H1 (cell line): Measurements from ENCODE around the gene AMN1. TPM values are rescaled to one million over a fixed set of nuclear protein-coding genes. Genes with fewer than 3 reads are reported as not detected.

Experiments used
- ASH2L ChIP-seq: fragments of 200-600, 300-600 bp; sonication (generic); IDR thresholded peaks from one replicate; pipeline ENCODE4 v1.7.1; 2017; ENCODE audit warnings: low read length
- CREB1 ChIP-seq: IDR thresholded peaks from 2 replicates; pipeline ENCODE4 v1.6.1; 2012; ENCODE audit warnings: inconsistent platforms
- CTCF ChIP-seq, 3 experiments: IDR thresholded peaks; 1 replicate in 2 of 3; 2 replicates in 1 of 3; pipeline versions ENCODE4 v1.5.1 to v1.6.1; 2011; ENCODE audit warnings: low read length in 3 of 3, mild to moderate bottlenecking in 3 of 3, inconsistent platforms in 2 of 3, low read depth in 1 of 3, moderate library complexity in 1 of 3; ENCODE audit not compliant: insufficient read depth in 1 of 3; ENCODE audit errors: control extremely low read depth in 1 of 3
- EP300 ChIP-seq, 2 experiments: IDR thresholded peaks; 1 replicate in 1 of 2; 2 replicates in 1 of 2; pipeline ENCODE4 v1.6.1; 2011 to 2012; ENCODE audit warnings: low read depth in 2 of 2, low read length in 2 of 2, mild to moderate bottlenecking in 2 of 2, borderline replicate concordance in 1 of 2, inconsistent platforms in 1 of 2, moderate library complexity in 1 of 2
- FOSL1 ChIP-seq: IDR thresholded peaks from 2 replicates; pipeline ENCODE4 v1.6.1; 2011; ENCODE audit warnings: mild to moderate bottlenecking, low read depth, low read length, moderate library complexity; ENCODE audit not compliant: insufficient read depth
- KDM4A ChIP-seq: IDR thresholded peaks from one replicate; pipeline ENCODE4 v1.7.1; 2012; ENCODE audit warnings: low read depth, mild to moderate bottlenecking, moderate library complexity, low read length, inconsistent platforms; ENCODE audit not compliant: severe bottlenecking
- MAX ChIP-seq: IDR thresholded peaks from 2 replicates; pipeline ENCODE4 v1.6.1; 2012; ENCODE audit warnings: inconsistent platforms
- PHF8 ChIP-seq: fragments of 200-600 bp; sonication (generic); conservative IDR thresholded peaks from 2 replicates; pipeline ENCODE4 v1.7.1; 2012; ENCODE audit warnings: low read depth, mild to moderate bottlenecking, inconsistent platforms, low read length, moderate library complexity
- POLR2A ChIP-seq, 2 experiments: IDR thresholded peaks; 1 replicate in 1 of 2; 2 replicates in 1 of 2; pipeline ENCODE4 v1.6.1; 2011; ENCODE audit warnings: low read depth in 2 of 2, low read length in 2 of 2, mild to moderate bottlenecking in 2 of 2; ENCODE audit errors: control extremely low read depth in 1 of 2
- POLR2AphosphoS5 ChIP-seq: IDR thresholded peaks from 2 replicates; pipeline ENCODE4 v1.6.1; 2011; ENCODE audit warnings: low read depth, low read length
- RAD21 ChIP-seq, 2 experiments: IDR thresholded peaks in 1 of 2; conservative IDR thresholded peaks in 1 of 2; 2 replicates each; pipeline ENCODE4 v1.6.1; 2011; ENCODE audit warnings: low read depth in 2 of 2, low read length in 2 of 2, improper control_type of control experiment in 1 of 2, inconsistent platforms in 1 of 2, mild to moderate bottlenecking in 1 of 2, moderate library complexity in 1 of 2
- SAP30 ChIP-seq: fragments of 300-600 bp; sonication (generic); IDR thresholded peaks from 2 replicates; pipeline ENCODE4 v1.7.1; 2012; ENCODE audit warnings: low read length, moderate library complexity, mild to moderate bottlenecking, inconsistent platforms; ENCODE audit not compliant: insufficient read depth, insufficient replicate concordance
- SIN3A ChIP-seq, 2 experiments: IDR thresholded peaks in 1 of 2; conservative IDR thresholded peaks in 1 of 2; 2 replicates each; pipeline ENCODE4 v1.6.1; 2011 to 2012; ENCODE audit warnings: low read length in 2 of 2, improper control_type of control experiment in 1 of 2, low read depth in 1 of 2, mild to moderate bottlenecking in 1 of 2
- SIRT6 ChIP-seq: IDR thresholded peaks from one replicate; pipeline ENCODE4 v1.7.1; 2012; ENCODE audit warnings: low read length, inconsistent platforms
- SP1 ChIP-seq: IDR thresholded peaks from 2 replicates; pipeline ENCODE4 v1.6.1; 2011; ENCODE audit warnings: low read depth, low read length
- TCF12 ChIP-seq: IDR thresholded peaks from 2 replicates; pipeline ENCODE4 v1.6.1; 2011; ENCODE audit warnings: low read depth, mild to moderate bottlenecking, low read length
- YY1 ChIP-seq: IDR thresholded peaks from 2 replicates; pipeline ENCODE4 v1.6.1; 2011; ENCODE audit warnings: low read depth, mild to moderate bottlenecking, low read length
- polyA plus RNA-seq, 7 experiments: library from polyadenylated mRNA; depleted of rRNA in 3 of 7; stranded (reverse) in 5 of 7; unstranded in 2 of 7; fragments of >200 nt in 5 of 7; fragments of 200-250 nt in 2 of 7; gene quantifications; 1 replicate in 5 of 7; 2 replicates in 1 of 7; 4 replicates in 1 of 7; pipeline versions ENCODE4 v1.2.1 to v1.2.3, GENCODE V29; 2011 to 2013; ENCODE audit warnings: missing spikeins in 2 of 7, mixed read lengths in 2 of 7
- total RNA-seq: library from RNA; stranded (reverse); fragmentation: NEBNext Ultra II Directional; extraction: Animal tissue kit (Norgen Biotek cat#: 25700); gene quantifications from 2 replicates; pipeline ENCODE4 v1.2.1, GENCODE V29; 2021

AMN1 gene
- total and polyA plus RNA-seq, 2 of the 8 experiments (the other 6 are each of a cell fraction or from before 2014, with no cell fraction given), result 7.5 to 13.8 TPM

GRCh38 chr12:31659087-31659942 lies 69.5 kb downstream of the AMN1 start, which contains the start of gene ETFBKMT (continued):
- TF ChIP-seq KDM4A (peak; percentile 44), MAX (peak; percentile 63), SIN3A (conservative IDR thresholded peaks at IDR 0.05 in 1 of 2, IDR thresholded peaks at IDR 0.05 in 1 of 2; ENCODE audit: low read depth in 1 of 2, low read length in 2 of 2) (peak; percentile 82 to 90; a peak in 3 of 4 replicates), SIRT6 (no peak), SAP30 (peak; percentile 79), RAD21 (IDR thresholded peaks at IDR 0.05 in 1 of 2, conservative IDR thresholded peaks at IDR 0.05 in 1 of 2; ENCODE audit: low read depth in 2 of 2, low read length in 2 of 2) (peak; percentile 29 to 31), SP1 (peak; percentile 59; the same call in 1 of the 2 replicates), CREB1 (peak; percentile 86), TCF12 (no peak), ASH2L (peak; percentile 43), YY1 (0 out of 2 replicates have a peak, but pooled peaks have one; percentile 28), FOSL1 (no peak), EP300 (IDR thresholded peaks at IDR 0.05; ENCODE audit: borderline replicate concordance in 1 of 2, low read depth in 2 of 2, low read length in 2 of 2) (peak in 1 of 2 experiments; percentile 50; a peak in 1 of 3 replicates), POLR2AphosphoS5 (no peak), CTCF (IDR thresholded peaks at IDR 0.05; ENCODE audit: control extremely low read depth in 1 of 3, insufficient read depth in 1 of 3, low read depth in 1 of 3, low read length in 3 of 3) (peak in 2 of 3 experiments; percentile 15 to 27; a peak in 1 of 4 replicates), PHF8 (peak; percentile 56), POLR2A (IDR thresholded peaks at IDR 0.05; ENCODE audit: control extremely low read depth in 1 of 2, low read depth in 2 of 2, low read length in 2 of 2) (peak in 1 of 2 experiments; percentile 58; a peak in 1 of 3 replicates)
- TF ChIP-seq, all 59 proteins: peak for 18
